ENCODE data around the gene VPS13D.

The VPS13D gene

DNA sequence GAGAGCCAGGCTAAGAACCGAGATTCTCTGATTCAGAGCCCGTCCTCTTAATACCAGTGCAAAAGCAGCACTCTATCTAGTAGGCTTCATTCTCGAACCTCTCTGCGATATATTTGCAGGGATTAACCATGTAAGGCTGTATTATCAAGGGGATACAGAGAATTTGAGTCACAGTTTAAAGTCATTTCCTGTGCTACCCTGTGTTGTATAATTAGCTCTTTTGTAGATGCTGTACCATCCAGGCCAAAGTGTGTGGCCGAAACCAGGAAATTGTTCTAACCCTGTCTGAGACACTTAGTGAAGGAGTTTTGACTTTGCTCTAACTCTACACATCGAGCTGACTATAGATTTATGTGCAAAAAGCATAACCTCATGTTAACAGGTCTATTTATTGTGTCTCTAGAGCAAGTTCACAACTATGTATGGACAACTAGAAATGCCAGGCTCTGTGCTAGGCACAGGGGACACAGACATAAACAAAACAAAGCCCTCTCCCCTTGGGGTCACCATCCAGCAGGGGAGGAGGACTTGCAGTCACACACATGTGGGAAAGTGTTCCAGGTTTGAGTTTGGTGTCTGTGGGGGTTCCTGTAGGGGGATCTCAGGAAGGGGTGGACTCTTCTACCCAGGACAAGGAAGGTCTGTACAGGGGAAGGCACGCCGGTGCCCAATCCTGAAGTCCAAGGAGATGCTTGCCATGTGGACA, 206.0 kb downstream of the VPS13D start:
- DNase-seq = peak in 1 of 5 donors; percentile 88

DNA sequence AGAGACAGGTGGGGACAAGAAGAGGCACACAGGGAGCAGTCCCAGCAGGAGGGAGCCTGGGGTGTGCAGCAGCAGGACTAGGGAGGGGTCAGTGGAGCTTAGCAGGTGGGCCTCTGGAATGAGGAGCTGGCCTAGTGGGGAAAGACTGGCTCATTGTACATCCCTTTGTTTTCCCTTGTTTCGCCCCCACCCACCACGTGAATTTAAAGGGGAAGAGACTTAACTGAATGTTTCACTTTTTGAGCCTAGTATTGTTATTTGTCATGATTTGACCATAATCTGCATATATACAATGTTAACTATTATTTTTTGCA, 206.5 kb downstream of the VPS13D start:
- DNase-seq = no peak

DNA sequence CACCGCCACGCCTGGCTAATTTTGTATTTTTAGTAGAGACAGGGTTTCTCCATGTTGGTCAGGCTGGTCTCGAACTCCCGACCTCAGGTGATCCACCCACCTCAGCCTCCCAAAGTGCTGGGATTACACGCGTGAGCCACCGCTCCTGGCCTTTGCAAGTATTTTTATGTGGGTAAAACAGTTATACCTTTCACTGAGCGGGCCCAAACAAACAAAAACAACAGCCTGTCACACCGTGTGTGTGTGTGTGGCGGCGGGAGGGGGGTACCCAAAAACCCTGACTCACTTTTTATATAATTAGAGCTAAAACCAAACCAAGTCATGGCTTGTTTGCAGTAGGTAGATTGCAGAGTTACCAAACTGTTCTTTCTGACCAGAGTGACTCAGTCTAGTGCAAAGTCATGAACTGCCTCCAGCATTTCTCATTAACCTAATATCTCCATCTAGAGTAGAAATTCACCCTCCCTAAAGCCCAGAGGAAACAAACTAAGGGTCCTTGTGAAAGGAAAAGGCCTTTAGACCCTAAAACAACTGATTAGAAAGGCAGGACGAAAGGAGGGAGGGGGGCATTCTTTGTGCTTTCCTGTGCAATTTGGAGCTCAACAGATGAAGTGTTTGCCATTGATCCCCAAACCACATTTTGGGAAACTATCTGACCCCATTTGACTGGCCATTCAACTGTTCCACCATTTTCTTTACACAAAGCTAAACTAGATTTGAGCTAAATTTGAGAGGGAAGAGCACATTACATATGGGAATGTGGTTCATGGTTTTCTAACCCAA, 207.2 kb downstream of the VPS13D start:
- no peak for DNase-seq

DNA sequence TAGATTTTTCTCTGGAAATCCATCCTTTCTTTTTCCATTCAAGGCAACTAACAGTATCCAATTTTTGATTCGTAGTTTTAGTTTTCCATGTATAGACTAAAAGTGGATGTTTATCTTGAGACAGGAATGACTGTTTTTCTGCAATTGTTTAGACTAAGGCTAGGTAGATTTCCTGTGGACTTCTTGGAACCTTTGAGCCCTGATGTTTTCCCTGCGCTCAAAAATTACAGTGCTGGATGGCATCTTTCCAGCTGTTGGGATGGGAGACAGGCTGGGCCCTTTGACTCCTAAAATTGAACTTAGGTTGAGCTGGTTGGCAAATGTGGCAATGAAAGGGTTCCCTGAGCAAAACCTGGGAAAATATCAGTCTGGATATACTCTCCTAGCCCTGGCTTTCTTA, 207.8 kb downstream of the VPS13D start:
- DNase-seq = no peak

DNA sequence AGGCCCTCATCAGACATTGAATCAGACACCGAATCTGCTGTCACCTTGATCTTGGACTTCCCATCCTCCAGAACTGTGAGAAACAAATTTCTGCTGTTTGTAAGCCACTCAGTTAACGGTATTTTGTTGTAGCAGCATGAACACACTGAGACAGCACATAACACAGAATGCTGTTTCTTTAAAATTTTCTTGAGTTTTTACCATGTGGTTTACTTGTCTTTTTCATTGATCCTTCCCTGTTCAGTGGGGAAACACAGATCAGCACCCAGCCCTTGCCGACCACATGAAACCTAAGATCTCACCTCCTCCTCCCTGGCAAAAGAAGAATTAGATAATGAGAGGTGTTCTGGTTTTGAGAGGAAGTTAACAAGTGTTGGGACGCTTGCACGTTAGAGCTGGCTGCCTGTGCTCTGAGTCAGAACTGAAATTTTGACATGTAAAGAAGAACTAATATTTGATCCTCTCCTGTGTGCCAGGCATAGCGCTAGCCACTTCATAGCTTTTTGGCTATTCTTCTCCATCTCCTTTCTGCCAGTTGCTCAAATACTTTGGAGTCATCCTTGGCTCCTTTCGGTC, 208.6 kb downstream of the VPS13D start:
- peak in 2 of 5 donors; percentile 15 to 74 for DNase-seq

DNA sequence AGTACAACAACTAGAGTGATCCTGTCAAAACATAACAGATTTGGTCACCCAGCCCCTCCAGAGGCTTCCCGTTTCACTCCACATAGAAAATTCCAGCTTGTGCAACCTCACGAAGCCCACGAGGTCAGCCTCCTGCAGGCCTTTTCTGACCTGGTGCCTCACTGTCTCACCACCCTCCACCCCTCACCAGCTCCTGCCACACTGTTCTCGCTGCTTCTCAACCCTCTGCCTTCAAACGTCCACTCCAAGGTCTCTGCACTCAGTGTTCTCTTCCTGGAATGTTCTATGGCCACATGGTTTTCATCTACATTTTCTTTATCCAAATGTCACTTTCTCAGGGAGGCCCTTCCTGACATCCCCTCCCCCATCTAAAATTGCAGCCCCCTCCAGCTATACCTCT, 209.2 kb downstream of the VPS13D start:
- DNase-seq = no peak

DNA sequence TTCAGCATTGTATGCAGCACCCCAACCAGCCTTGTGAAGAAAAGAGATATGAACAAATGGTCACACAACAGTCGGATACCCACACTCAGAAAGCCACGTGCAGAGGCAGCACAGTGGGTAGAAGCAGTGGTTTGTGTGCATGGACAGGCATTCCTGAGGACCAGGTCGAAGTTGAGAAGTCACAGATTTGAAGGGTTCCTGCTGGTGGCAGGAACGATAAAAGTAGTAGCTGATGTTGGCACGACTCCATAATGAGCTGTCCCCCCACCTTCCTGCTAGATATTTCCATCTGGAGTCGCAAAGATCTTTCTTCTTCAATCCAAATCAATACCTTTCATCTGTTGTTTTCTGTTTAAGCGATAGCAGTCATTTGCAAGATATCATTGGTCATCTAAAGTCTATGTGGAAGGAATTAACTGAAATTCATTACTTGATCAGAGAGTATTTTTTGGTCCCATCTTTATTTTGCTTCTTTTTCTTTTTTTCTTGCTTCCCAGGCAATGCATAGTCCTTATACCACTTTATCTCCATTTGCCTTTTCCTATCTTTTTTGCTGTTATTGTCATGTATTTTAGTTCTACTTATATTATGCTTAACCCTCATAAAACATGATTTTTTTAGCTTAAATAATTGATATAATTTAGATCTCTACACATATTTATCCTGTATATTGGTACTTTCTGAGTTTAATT, 211.7 kb downstream of the VPS13D start:
- DNase-seq = no peak

DNA sequence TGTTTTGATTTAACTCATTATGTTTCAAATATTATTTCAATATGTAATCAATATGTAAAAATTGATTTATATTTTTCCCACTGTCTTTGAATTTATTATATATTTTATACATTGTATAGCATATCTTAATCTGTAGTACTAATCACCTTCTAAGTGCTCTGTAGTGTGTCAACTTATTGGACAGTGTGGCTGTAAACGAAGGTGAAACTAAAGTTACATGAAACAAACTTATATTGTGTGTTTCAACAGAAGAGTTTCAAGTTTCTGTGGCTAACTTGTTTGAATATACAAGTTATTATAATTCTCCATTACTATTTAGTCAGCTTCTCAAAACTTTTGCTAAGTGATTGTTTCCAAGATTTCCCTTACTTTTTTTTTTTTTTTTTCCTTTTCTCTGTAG, 212.4 kb downstream of the VPS13D start:
- no peak for DNase-seq

DNA sequence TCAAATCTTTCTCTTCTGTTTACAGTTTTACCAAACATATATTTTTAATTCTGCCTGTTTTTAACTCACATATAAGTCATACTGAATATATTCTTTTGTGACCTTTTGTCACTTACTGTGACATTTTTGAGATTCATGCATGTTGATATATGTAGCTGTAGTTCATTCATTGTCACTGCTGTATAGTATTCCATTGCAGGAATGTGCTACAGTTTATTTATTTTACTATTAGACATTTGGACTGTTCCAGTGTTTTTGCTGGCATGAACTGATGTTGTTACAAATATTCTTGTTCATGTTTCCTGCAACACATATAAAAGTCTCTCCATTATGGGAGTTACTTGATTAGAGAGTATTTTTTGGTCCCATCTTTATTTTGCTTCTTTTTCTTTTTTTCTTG, 213.3 kb downstream of the VPS13D start:
- DNase-seq = no peak

DNA sequence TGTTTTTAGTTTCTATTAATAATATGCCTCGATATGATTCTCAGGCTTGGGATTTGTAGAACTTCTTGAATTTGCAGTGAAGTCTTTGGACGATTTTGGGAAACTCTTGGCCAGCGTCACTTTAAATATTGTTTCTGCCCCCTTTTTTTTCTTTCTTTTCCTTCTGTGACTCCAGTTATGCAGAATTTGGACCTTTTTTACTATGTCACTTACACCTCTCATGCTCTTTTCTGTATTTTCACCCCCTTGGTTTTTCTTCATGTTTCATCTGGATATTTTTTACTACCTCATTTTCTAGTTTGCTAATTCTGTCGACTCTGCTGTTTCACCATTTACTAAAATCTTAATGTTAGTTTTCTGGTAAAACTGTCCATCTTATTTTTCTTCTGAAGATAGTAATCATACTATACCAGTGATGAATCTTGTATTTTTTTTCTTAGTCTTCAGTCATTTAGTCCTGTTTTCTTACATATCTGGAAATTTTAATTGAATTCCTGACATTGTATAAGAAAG, 214.6 kb downstream of the VPS13D start:
- no peak for DNase-seq

DNA sequence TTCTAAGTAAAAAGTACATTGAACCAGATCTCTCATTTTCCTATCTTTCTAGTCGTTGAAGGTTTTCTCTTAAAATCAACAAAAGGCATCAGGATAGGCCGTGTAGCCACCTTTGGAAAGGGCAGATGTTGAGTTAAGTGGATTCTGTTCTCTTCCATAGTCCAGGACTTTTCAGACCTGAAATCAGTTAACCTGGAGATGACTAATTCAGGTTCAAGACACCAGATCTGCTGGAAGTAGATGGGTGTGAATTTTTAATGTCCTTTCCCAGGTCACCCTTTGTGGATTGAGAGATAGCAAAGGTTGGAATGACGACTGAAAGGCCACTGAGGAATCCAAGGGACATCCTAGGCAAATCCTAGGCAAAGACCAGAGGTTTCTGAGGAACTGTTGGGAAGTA, 215.4 kb downstream of the VPS13D start:
- no peak for DNase-seq

DNA sequence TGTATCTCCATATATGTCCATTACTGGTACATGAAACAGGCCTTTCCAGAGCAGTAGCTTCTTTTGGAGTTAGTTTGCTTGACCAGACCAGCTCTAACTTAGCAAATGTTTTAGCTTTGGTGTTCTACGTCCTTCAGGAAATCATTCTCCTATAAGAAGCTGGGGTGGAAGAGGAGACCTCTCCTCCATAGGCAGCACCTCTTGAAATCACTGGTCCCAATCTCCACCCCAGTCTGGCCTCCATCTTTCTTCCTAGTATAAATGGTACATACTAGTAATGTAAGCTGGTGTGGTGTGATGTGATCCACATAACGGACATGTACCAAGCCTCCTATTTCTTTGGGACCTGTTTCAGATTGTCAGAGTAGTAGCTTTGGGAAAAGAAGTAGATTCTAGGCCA, 216.8 kb downstream of the VPS13D start:
- DNase-seq = no peak

DNA sequence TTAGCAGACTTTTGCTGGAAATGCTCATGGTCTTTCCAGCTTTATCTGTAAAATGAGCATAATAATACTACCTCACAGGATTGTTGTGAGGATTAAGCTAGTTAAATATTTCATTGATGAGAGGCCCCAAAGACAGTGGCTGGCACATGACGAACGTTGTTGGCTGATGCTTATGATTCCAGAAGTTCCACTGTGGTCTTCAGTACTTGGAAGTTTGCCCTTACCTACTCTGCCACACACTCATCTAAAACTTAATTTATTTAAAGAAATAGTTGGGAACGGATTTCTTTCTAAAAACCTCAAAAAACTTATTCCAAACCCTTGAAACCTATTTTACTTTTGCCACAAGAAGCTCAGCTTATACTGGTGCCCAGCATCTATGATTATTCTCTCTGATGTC, 217.5 kb downstream of the VPS13D start:
- DNase-seq = no peak

DNA sequence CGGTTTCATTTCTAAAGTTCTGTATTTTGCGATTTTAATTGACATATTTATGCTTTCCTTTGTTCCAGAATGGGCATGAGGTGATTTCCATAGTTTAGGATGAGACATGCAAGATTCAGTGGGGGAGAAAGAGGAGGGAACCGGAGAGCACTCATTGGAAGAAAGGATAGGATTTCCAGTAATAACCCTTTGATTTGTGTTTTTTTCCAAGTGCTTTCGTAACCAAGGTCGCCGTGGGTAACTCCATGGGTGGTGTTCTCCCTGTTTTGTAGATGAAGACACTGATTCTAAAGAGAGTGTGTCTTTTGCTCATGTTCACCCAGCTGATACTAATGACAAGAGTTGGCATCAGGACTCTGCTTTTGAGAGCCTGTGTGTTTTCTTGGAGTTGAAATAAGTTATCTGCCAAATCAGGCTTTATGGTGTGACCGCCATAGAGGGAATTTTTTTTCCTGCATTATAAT, 218.1 kb downstream of the VPS13D start:
- no peak for DNase-seq

DNA sequence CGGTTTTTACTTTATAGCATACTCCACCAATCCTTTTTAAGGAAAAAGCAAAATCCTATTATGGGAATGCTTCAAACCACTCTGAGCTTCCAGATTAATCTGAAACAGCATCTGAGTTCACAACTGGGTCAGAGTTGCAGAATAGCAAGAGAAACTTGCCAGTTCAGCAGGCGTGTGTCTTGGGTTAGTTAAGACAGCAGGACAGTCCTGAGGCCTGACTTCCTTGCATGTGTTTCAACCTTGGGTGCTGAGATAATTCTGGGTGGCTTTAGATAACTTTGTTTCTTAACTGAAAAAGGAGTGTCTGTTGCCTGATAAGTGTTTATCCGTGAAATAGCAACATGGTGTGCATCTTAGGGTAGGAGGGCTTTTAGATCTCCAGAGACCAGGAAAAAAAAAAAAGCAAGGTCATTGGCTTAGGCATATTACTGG, 218.9 kb downstream of the VPS13D start:
- DNase-seq = no peak

DNA sequence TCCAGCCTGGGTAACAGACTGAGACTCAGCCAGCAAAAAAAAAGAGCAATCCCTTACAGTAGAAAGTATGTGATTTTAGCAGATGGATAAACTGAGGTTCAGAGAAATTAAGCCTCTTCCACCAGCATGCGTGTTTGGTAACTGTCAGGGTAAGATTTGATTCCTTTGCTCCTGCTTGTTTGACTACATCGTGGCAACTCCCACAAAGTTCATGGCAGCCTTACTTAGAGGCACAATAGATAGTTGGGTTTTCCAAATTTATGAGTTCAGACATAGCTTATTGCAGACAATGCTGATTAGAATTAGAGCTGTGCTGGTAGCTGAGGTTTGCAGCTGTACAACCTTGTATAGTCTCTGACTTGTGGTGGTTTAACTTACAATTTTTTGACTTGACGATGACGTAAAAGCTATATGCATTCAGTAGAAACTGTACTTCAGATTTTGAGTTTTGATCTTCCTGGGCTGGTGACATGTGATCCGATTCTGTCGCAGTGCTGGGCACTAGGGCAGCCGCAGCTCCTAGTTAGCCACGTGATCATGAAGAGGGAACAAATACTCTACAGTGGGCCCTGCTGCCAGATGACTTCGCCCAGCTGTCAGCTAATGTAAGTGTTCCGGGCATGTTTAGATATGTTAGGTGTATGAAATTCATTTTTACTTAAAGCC, 220.4 kb downstream of the VPS13D start:
- no peak for DNase-seq

DNA sequence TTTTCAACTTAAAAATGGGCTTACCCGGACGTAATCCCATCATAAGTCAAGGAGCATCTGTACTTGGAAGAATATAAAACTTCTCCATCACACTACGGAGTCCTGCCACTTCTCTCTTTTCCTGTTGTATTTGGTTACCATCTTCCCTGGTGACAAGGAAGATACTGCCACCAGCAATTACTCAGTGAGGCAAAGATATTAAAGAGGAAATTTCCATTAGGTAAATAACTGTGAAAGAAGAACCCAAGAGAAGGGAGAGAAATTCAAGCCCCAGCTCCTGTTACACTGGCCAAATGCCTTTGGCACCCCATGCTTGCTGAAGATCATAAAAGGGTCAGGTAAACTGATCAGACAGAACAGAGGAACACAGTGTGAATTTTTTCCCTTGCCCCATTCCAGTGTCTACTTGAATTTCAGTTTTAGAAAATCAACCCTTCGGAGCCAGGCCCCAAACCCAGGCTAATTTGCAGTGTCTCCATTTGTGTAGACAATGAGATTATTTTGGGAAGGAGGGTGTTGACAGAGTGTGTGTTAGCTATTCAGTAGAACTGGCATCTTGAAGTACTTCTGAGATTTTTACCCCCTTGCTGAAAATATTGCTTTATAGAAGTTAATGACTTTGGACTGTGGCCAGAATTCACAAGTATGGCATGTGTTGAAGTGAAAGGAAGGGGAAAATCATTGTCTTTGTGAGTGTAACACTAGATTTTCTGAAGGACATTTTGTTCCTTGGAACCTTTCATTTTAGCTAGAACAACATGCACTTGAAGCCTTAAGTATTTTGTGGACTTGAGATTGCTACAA, 221.1 kb downstream of the VPS13D start:
- no peak for DNase-seq

DNA sequence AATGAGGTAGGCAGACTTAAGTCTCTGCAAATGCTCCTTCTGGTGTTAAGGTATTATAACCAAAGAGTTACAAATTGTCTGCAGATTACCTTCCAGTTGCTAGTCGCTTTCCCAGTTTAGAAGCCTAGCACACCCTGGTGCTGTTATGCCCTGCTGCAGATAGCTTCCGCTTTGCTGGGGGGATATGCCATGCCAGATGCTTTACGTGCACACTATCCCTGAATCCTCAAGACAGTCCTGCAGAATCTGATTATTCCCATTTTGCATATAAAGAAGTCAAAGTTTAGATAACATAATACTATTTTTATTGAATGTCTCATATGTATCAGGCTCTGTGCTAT, 221.7 kb downstream of the VPS13D start:
- no peak for DNase-seq

DNA sequence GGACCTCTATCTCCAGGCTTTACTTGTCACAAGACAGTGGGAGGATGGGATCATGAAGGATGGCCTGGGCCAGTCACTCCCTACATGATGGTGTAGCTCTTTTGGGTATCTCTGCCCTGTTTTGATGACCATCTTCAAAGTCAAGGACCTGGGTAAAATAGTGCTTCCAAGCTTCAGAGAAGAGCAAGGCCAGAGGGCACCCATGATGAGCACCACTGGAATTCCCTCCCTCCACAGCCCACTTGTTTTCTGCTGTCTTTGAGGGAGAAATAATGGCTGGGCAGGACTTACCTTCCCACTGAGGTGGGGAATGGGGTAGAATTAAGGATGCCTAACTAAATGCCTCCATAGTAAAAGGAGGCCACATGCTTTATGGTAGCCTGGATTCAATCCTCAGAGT, 222.4 kb downstream of the VPS13D start:
- no peak for DNase-seq

DNA sequence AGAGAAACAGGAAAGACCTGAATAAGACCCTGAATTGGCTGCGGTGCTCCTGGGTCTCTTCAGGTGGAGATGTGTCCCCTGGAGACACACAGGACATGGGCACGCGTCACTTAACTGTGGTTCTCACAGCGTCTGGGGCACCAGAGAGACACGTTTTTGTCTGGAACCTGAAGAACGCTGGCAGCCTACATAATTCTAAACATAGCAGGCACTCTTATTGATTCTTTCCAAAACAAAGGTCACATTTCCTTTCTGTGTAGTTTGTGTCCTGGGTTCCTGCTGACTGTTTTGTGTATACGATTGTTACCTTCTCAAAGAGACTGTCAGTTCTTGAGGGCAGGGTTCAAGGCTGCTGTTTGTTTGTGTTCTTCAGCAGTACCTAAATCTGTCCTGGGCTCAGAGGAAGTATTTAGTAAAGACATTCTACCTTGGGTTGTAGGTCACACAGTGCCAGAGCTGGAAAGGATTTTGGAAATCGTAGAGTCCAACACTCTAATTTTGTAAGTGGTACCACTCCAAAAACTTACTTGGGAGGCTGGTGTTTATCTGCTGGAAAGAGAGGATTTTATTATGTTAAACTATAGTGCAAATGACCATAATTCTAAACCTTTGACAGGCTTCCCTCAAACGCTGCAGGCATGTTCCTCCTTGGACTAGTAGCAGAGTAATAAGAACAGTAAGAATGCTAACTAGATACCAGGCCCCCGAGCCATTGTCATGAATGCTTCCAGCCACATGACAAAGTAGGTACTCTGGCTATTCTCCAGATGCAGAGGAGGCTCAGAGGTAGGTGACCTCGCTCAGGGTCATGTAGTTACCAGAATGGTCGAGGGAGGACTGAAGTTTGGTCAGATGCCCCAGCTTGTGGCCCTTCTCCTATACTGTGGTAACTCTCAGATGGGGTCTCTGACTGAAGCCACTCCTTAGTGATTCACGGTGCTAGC, 223.8 kb downstream of the VPS13D start:
- peak in 1 of 5 donors; percentile 26 for DNase-seq
